Stimulated activated CD8-positive, alpha-beta memory T cell treated with anti-CD3 and anti-CD28 coated beads, Interleukin-7, amount 100 ng/mL, for 24 hours (primary cell): ENCODE measurements around the gene AGBL1.
"Not testable (repeated sequence)": the region's sequence is repeated elsewhere in the genome, so short reads cannot be mapped to it uniquely, and the experiment has no call there.

Experiments
- DNase-seq: peaks from one replicate; pipeline ENCODE4 v3.0.0-alpha.2; 2020; ENCODE audit warnings: low read depth

Gene AGBL1

GRCh38 chr15:86875067-86875466, 795.4 kb downstream of the AGBL1 start:
- no peak for DNase-seq

GRCh38 chr15:86876387-86876944, 796.8 kb downstream of the AGBL1 start:
- DNase-seq = no peak

- no peak for DNase-seq
Measured at GRCh38 chr15:86877171-86877631, 797.5 kb downstream of the AGBL1 start.

- not testable (repeated sequence) for DNase-seq
Measured at GRCh38 chr15:86878844-86879243, 799.2 kb downstream of the AGBL1 start.

GRCh38 chr15:86879250-86880229, 799.9 kb downstream of the AGBL1 start:
- DNase-seq = no peak

GRCh38 chr15:86885616-86886015, 805.9 kb downstream of the AGBL1 start:
- no peak for DNase-seq

GRCh38 chr15:86892774-86893449, 813.2 kb downstream of the AGBL1 start:
- DNase-seq = no peak

GRCh38 chr15:86894269-86894668, 814.6 kb downstream of the AGBL1 start:
- no peak for DNase-seq

GRCh38 chr15:86903642-86904421, 824.2 kb downstream of the AGBL1 start:
- no peak for DNase-seq

GRCh38 chr15:86905625-86906256, 826.1 kb downstream of the AGBL1 start:
- DNase-seq = no peak

- DNase-seq = no peak
Measured at GRCh38 chr15:86906376-86906775, 826.7 kb downstream of the AGBL1 start.

GRCh38 chr15:86911022-86911421, 831.4 kb downstream of the AGBL1 start:
- DNase-seq = no peak

- DNase-seq = no peak
Measured at GRCh38 chr15:86912661-86913060, 833.0 kb downstream of the AGBL1 start.

GRCh38 chr15:86915811-86916331, 836.2 kb downstream of the AGBL1 start:
- DNase-seq = no peak

- no peak for DNase-seq
Measured at GRCh38 chr15:86916671-86917360, 837.1 kb downstream of the AGBL1 start.

- DNase-seq = no peak
Measured at GRCh38 chr15:86917361-86917671, 837.6 kb downstream of the AGBL1 start.

- no peak for DNase-seq
Measured at GRCh38 chr15:86919581-86919980, 839.9 kb downstream of the AGBL1 start.

- DNase-seq = no peak
Measured at GRCh38 chr15:86929461-86929860, 849.8 kb downstream of the AGBL1 start.

GRCh38 chr15:86932456-86932855, 852.8 kb downstream of the AGBL1 start:
- no peak for DNase-seq

GRCh38 chr15:86935841-86936240, 856.2 kb downstream of the AGBL1 start:
- no peak for DNase-seq

GRCh38 chr15:86942285-86942684, 862.6 kb downstream of the AGBL1 start:
- DNase-seq = no peak
